GM12878 (cell line): ENCODE measurements around the gene ELK4. TPM values are rescaled to one million over a fixed set of nuclear protein-coding genes. Genes with fewer than 3 reads are reported as not detected.
"Not testable (repeated sequence)": the region's sequence is repeated elsewhere in the genome, so short reads cannot be mapped to it uniquely, and the experiment has no call there.

Source experiments
- ATAC-seq: fragments of 200-7000 bp; cut with Tn5 transposase; 3 replicates; pipeline ENCODE4 v1.9.1; 2020; ENCODE audit warnings: mild to moderate bottlenecking, moderate library complexity
- BruUV-seq: library from RNA; stranded (reverse); fragments of 400-500 nt; replicated peaks from 2 replicates; lab custom pipeline; 2021; lab: Mats Ljungman, UMichigan
- CTCF ChIA-PET: fragments of 300-600 bp; sonication (Branson Sonifier 250); formaldehyde crosslinking; extraction: SDS; loops from one replicate; lab custom pipeline; 2021; ENCODE audit warnings: inconsistent platforms; lab: Yijun Ruan, JAX
- POLR2A ChIA-PET: fragments of 350-600 bp; formaldehyde crosslinking; extraction: SDS; loops from one replicate; lab custom pipeline; 2021; ENCODE audit warnings: inconsistent platforms; lab: Charles Lee
- RAD21 ChIA-PET: fragments of 300-600 bp; sonication (Branson Sonifier 250); formaldehyde crosslinking; loops from one replicate; lab custom pipeline; 2023; ENCODE audit warnings: antibody characterized with exemption; ENCODE audit not compliant: unreplicated experiment; lab: Charles Lee
- SMC1A ChIA-PET: fragments of 300-600 bp; sonication (Branson Sonifier 250); formaldehyde crosslinking; loops from one replicate; lab custom pipeline; 2023; ENCODE audit not compliant: unreplicated experiment, uncharacterized antibody; lab: Charles Lee
- DNase-seq: peaks from one replicate; pipeline ENCODE4 v3.0.0-alpha.2; 2011; ENCODE audit warnings: low read depth, low spot score
- FAIRE-seq: peaks from 3 replicates; lab custom pipeline; 2011; peaks lifted over from hg19 to GRCh38; lab: Jason Lieb, UNC
- H2AFZ ChIP-seq: 2 replicates; pipeline ENCODE4 v1.6.0; 2011; ENCODE audit warnings: low read depth, low read length, control low read depth; ENCODE audit not compliant: control insufficient read depth
- H3K27ac ChIP-seq: 2 replicates; pipeline ENCODE4 v1.5.1; 2011; ENCODE audit warnings: control low read depth; ENCODE audit not compliant: control insufficient read depth, insufficient read depth
- H3K27me3 ChIP-seq, 2 experiments: replicated peaks in 1 of 2; 2 replicates each; pipeline versions ENCODE4 v1.6.0 to v1.6.1; 2011; ENCODE audit warnings: low read length in 1 of 2; ENCODE audit not compliant: control insufficient read depth in 2 of 2, insufficient read depth in 2 of 2
- H3K36me3 ChIP-seq, 2 experiments: 2 replicates each; pipeline ENCODE4 v1.5.1; 2011; ENCODE audit warnings: low read length in 1 of 2; ENCODE audit not compliant: control insufficient read depth in 2 of 2, insufficient read depth in 2 of 2
- H3K4me1 ChIP-seq: 2 replicates; pipeline ENCODE4 v1.6.1; 2011; ENCODE audit warnings: mild to moderate bottlenecking, low read length, moderate library complexity, mixed read lengths; ENCODE audit not compliant: control insufficient read depth, insufficient read depth
- H3K4me2 ChIP-seq: 2 replicates; pipeline ENCODE4 v1.6.0; 2011; ENCODE audit warnings: control low read depth; ENCODE audit not compliant: control insufficient read depth, insufficient read depth
- H3K4me3 ChIP-seq: fragments of 200-600 bp; sonication (generic); 2 replicates; pipeline ENCODE4 v1.5.1; 2016
- H3K79me2 ChIP-seq: 2 replicates; pipeline ENCODE4 v1.6.0; 2011; ENCODE audit warnings: low read length; ENCODE audit not compliant: control insufficient read depth, insufficient read depth
- H3K9ac ChIP-seq: 2 replicates; pipeline ENCODE4 v1.8.0; 2011; ENCODE audit warnings: low read length, control low read depth, mixed read lengths; ENCODE audit not compliant: control insufficient read depth, insufficient read depth
- H3K9me3 ChIP-seq: replicated peaks from 3 replicates; pipeline ENCODE4 v1.5.1; 2011; ENCODE audit warnings: mild to moderate bottlenecking, low read length; ENCODE audit not compliant: control insufficient read depth, insufficient read depth
- H4K20me1 ChIP-seq: 2 replicates; pipeline ENCODE4 v1.6.0; 2011; ENCODE audit not compliant: control insufficient read depth, insufficient read depth
- ATF7 ChIP-seq: fragments of 450-650 bp; IDR thresholded peaks from 2 replicates; pipeline ENCODE4 v1.6.1; 2016; ENCODE audit warnings: low read depth, mild to moderate bottlenecking
- BACH1 ChIP-seq: fragments of 450-650 bp; IDR thresholded peaks from 2 replicates; pipeline ENCODE4 v1.6.1; 2017; ENCODE audit warnings: mild to moderate bottlenecking, borderline replicate concordance
- BCL11A ChIP-seq: IDR thresholded peaks from 2 replicates; pipeline ENCODE4 v1.6.1; 2011; ENCODE audit warnings: low read depth, low read length
- BHLHE40 ChIP-seq, 2 experiments: fragments of 450-650 bp in 1 of 2; IDR thresholded peaks; 2 replicates each; pipeline ENCODE4 v1.6.1; 2011 to 2017; ENCODE audit warnings: low read depth in 2 of 2, borderline replicate concordance in 1 of 2, improper control_type of control experiment in 1 of 2, low read length in 1 of 2, mild to moderate bottlenecking in 1 of 2
- CBFB ChIP-seq: IDR thresholded peaks from 2 replicates; pipeline ENCODE4 v1.6.1; 2016; ENCODE audit warnings: antibody characterized with exemption, low read depth
- CHD4 ChIP-seq: fragments of 200-600 bp; sonication (generic); IDR thresholded peaks from 2 replicates; pipeline ENCODE4 v1.6.1; 2016; ENCODE audit warnings: mild to moderate bottlenecking
- HDAC2 ChIP-seq: fragments of 200-600 bp; sonication (generic); IDR thresholded peaks from 2 replicates; pipeline ENCODE4 v1.6.1; 2017
- HDAC6 ChIP-seq: fragments of 200-600 bp; sonication (generic); IDR thresholded peaks from one replicate; pipeline ENCODE4 v1.8.0; 2017; ENCODE audit warnings: antibody characterized with exemption; ENCODE audit not compliant: unreplicated experiment
- NFYA ChIP-seq: IDR thresholded peaks from 2 replicates; pipeline ENCODE4 v1.6.1; 2011; ENCODE audit warnings: low read depth, mild to moderate bottlenecking, low read length, improper control_type of control experiment, borderline replicate concordance
- NR2C1 ChIP-seq: fragments of 450-650 bp; IDR thresholded peaks from 2 replicates; pipeline ENCODE4 v1.6.1; 2017; ENCODE audit warnings: antibody characterized with exemption, mild to moderate bottlenecking, moderate library complexity
- POU2F2 ChIP-seq: IDR thresholded peaks from 3 replicates; pipeline ENCODE4 v1.6.1; 2011; ENCODE audit warnings: low read depth, mild to moderate bottlenecking, low read length, borderline replicate concordance
- STAT3 ChIP-seq: IDR thresholded peaks from 2 replicates; pipeline ENCODE4 v1.6.1; 2011; ENCODE audit warnings: low read depth, low read length, improper control_type of control experiment
- YBX1 ChIP-seq: fragments of 450-650 bp; IDR thresholded peaks from 2 replicates; pipeline ENCODE4 v1.6.1; 2016; ENCODE audit warnings: antibody characterized with exemption
- WGBS: methylation state at CpG from one replicate; pipeline ENCODE4 v1.1.6; 2016; ENCODE audit warnings: low lambda C conversion rate; ENCODE audit not compliant: insufficient replicate concordance, insufficient coverage; ENCODE audit errors: missing lambda C conversion rate; 5-methylcytosine and 5-hydroxymethylcytosine counted together
- in situ Hi-C: fragments of 300-500 bp; cut with MboI; formaldehyde crosslinking; loops from 9 replicates; pipeline ENCODE4 v1.14.3; 2018; ENCODE audit warnings: mixed read lengths
- intact Hi-C: fragments of 100-400 bp; cut with micrococcal nuclease; formaldehyde crosslinking; loops from one replicate; pipeline ENCODE4 v1.14.2; 2022; ENCODE audit not compliant: unreplicated experiment
- polyA plus RNA-seq, 11 experiments: library from polyadenylated mRNA; depleted of rRNA in 4 of 11; unstranded in 6 of 11; stranded (reverse) in 5 of 11; fragments of >200 nt; fragmentation: Nextera tagmentation in 4 of 11; fragmentation: Illumina TruSeq in 1 of 11; extraction: Ambion mirVana in 4 of 11; extraction: Trizol in 1 of 11; gene quantifications; 1 replicate in 1 of 11; 2 replicates in 10 of 11; pipeline versions ENCODE4 v1.2.1 to v1.2.3, GENCODE V29; 2011 to 2016; ENCODE audit warnings: inconsistent platforms in 2 of 11, missing spikeins in 2 of 11, low read depth in 1 of 11
- total RNA-seq, 4 experiments: library from RNA; depleted of rRNA in 3 of 4; stranded (reverse); fragments of >200 nt in 3 of 4; fragmentation: Illumina TruSeq in 1 of 4; extraction: Trizol in 1 of 4; gene quantifications; 2 replicates each; pipeline versions ENCODE4 v1.2.1 to v1.2.3, GENCODE V29; 2013 to 2021

The ELK4 gene
- total and polyA plus RNA-seq, 10 of the 15 experiments (the other 5 are each of a cell fraction or from before 2014, with no cell fraction given): 5.2 to 71.5 (median 18.5) TPM

DNA sequence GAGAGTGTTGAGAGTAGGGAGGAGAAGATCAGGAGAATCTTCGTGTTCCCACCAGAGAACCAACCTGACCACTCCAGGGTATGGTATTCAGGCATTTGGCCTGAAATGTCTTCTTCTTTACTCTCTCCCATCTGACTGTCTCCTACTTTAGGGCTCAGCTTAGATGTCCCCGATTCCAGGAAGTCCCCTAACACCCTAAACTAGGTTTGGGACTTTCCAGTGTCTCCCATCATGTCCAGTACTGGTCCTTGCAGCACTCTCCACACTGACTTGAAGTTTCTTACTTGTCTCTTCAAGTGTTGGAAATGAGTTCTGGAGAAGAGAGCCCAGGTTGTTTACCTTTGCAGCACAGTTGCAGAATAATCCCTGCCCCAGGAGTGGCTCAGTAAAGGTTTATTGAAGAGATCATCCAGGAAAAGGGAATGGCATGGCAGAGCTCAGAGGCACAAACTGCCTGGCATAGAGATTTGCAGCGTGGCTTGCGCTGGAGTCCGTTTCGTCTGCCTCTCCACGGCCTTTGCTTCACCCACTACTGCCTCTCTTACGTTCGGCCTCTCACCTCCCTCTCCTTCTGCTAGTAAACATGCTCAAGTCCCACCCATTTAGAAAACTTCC, 6.2 kb upstream of the ELK4 start (continued):
- TF ChIP-seq BACH1: no peak
- no peak for TF ChIP-seq STAT3

DNA sequence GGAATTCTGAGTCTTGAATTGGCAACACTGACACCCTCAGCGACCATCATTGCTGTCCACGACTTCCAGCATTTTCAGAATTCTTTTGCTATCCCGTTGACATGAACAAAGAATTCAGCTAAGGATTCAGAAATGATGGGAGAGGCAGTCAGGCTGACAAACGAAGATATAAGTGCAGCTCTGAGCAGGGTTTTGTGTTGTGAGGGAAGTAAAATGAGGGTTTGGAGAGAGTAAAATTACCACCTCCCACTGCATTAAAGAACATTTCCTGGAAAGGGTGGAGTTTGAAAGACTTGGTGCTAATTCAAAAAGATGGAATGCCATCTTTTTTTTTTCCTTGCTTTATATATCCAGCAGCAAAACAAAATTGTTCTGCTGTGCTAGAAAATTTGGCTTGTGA, 4.9 kb upstream of the ELK4 start:
- Histone ChIP-seq H3K4me2 (no peak overlapping the region), H3K9ac (no peak overlapping the region), H3K36me3 (no peaks in the 10 kb centered on the region), H3K4me1 (peaks cover 5% of the 10 kb centered on the region), H3K79me2 (no peaks in the 10 kb centered on the region), H3K4me3 (no peak overlapping the region), H2AFZ (no peak overlapping the region), H3K27me3 (no peaks in the 10 kb centered on the region), H4K20me1 (no peaks in the 10 kb centered on the region), H3K9me3 (no peaks in the 10 kb centered on the region), H3K27ac (no peak overlapping the region)
- FAIRE-seq (no peak), ATAC-seq (no peak), DNase-seq (no peak)
- ChIA-PET CTCF (interaction anchor here (0.6 to 12.3 kb wide), 6 partner anchors 20 to 340 kb away, joined by 3 to 408 read pairs (median 4); no protein-coding TSS in a partner anchor), SMC1A (interaction anchor here (0.6 to 12.6 kb wide), 7 partner anchors 9 to 76 kb away, joined by 3 to 118 read pairs (median 3); no protein-coding TSS in a partner anchor), POLR2A (interaction anchor here (0.6 to 0.8 kb wide), 3 partner anchors 25 to 101 kb away, joined by 3 to 6 read pairs (median 3); no protein-coding TSS in a partner anchor), RAD21 (interaction anchor here (1.0 to 4.3 kb wide), 5 partner anchors 18 to 47 kb away, joined by 3 to 27 read pairs (median 8); no protein-coding TSS in a partner anchor)
- WGBS: 39% methylated on average over 4 of the region's 4 CpGs
- in situ Hi-C loops (no loop called here), intact Hi-C loops (loop anchor here (10.0 kb wide), 2 partner anchors 352 to 418 kb away; partner anchors contain the start of gene RHEX)
- TF ChIP-seq HDAC2: no peak
- no peak for TF ChIP-seq ATF7
- TF ChIP-seq NFYA: no peak
- no peak for TF ChIP-seq BCL11A
- no peak for TF ChIP-seq CHD4
- TF ChIP-seq YBX1: no peak
- no peak for TF ChIP-seq BHLHE40 (IDR thresholded peaks at IDR 0.05; ENCODE audit: borderline replicate concordance in 1 of 2, low read depth in 2 of 2, low read length in 1 of 2)
- no peak for TF ChIP-seq NR2C1
- no peak for TF ChIP-seq HDAC6
- TF ChIP-seq CBFB: no peak
- no peak for TF ChIP-seq POU2F2
- no TSS peak for BruUV-seq

DNA sequence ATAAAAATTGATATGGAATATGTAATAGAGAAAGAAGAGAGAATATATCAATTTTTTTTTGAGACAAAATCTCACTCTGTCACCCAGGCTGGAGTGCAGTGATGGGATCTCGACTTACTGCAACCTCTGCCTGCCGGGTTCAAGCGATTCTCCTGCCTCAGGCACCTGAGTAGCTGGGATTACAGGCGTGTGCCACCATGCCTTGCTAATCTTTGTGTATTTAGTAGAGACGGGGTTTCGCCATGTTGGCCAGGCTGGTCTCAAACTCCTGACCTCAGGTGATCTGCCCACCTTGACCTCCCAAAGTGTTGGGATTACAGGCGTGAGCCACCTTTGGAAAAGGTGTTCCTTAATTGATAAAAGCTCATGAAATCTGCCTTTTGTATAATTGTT, 4.3 kb upstream of the ELK4 start:
- ChIA-PET SMC1A (interaction anchor here (0.7 to 12.6 kb wide), 8 partner anchors 8 to 112 kb away, joined by 3 to 118 read pairs (median 4); no protein-coding TSS in a partner anchor), POLR2A (interaction anchor here (0.6 to 0.8 kb wide), 2 partner anchors 35 to 100 kb away, joined by 3 to 6 read pairs; no protein-coding TSS in a partner anchor), RAD21 (interaction anchor here (0.6 to 4.3 kb wide), 7 partner anchors 19 to 67 kb away, joined by 3 to 27 read pairs (median 4); no protein-coding TSS in a partner anchor), CTCF (interaction anchor here (0.6 to 12.3 kb wide), 7 partner anchors 21 to 341 kb away, joined by 3 to 408 read pairs (median 3); no protein-coding TSS in a partner anchor)
- H3K4me3 ChIP-seq, ATAC-seq, H3K4me2 ChIP-seq, H3K4me1 ChIP-seq, FAIRE-seq, H3K9ac ChIP-seq, H3K36me3 ChIP-seq, H2AFZ ChIP-seq, H3K79me2 ChIP-seq, H3K27me3 ChIP-seq, DNase-seq, H3K27ac ChIP-seq, H3K9me3 ChIP-seq, BruUV-seq, H4K20me1 ChIP-seq, in situ Hi-C loops: not testable (repeated sequence)
- WGBS: 59% methylated on average over 7 of the region's 7 CpGs
- intact Hi-C loops: loop anchor here (10.0 kb wide), 2 partner anchors 351 to 419 kb away; partner anchors contain the start of gene RHEX
